Stimulated activated CD4-positive, alpha-beta T cell treated with anti-CD3 and anti-CD28 coated beads, Interleukin-12 subunit alpha, Interleukin-12 subunit beta, amount 100 ng/mL, for 4 hours (primary cell): Measurements from ENCODE around the gene CD248.
"Not testable (repeated sequence)": the region's sequence is repeated elsewhere in the genome, so short reads cannot be mapped to it uniquely, and the experiment has no call there.

Experiments used
- DNase-seq: peaks from one replicate; pipeline ENCODE4 v3.0.0-alpha.2; 2020

CD248 gene

GRCh38 chr11:66327171-66328030 lies 10.6 kb upstream of the CD248 start:
- DNase-seq, result no peak

GRCh38 chr11:66326261-66327111 lies 9.6 kb upstream of the CD248 start:
- no peak for DNase-seq

- DNase-seq, result no peak
These were observed 8.4 kb upstream of the CD248 start for GRCh38 chr11:66325263-66325671.

GRCh38 chr11:66324664-66325063 lies 7.8 kb upstream of the CD248 start:
- DNase-seq, result no peak

GRCh38 chr11:66323684-66324083 lies 6.8 kb upstream of the CD248 start:
- DNase-seq, result no peak

- DNase-seq, result no peak
These were observed 6.0 kb upstream of the CD248 start for GRCh38 chr11:66322732-66323427.

- DNase-seq, result no peak
These were observed 4.8 kb upstream of the CD248 start for GRCh38 chr11:66321606-66322005.

GRCh38 chr11:66320748-66321147 lies 3.9 kb upstream of the CD248 start:
- not testable (repeated sequence) for DNase-seq

GRCh38 chr11:66320289-66320688 lies 3.4 kb upstream of the CD248 start:
- not testable (repeated sequence) for DNase-seq

GRCh38 chr11:66318600-66318970 lies 1.7 kb upstream of the CD248 start:
- DNase-seq, result no peak

GRCh38 chr11:66317723-66318599 lies 1.1 kb upstream of the CD248 start:
- DNase-seq, result no peak

- DNase-seq, result no peak
These were observed 478 bp upstream of the CD248 start for GRCh38 chr11:66317322-66317722.

- no peak for DNase-seq
These were observed 678 bp downstream of the CD248 start for GRCh38 chr11:66315921-66316811.

- no peak for DNase-seq
These were observed 1.4 kb downstream of the CD248 start for GRCh38 chr11:66315498-66315885.

GRCh38 chr11:66314561-66315497 lies 2.0 kb downstream of the CD248 start:
- DNase-seq, result no peak

- no peak for DNase-seq
These were observed 2.7 kb downstream of the CD248 start for GRCh38 chr11:66314186-66314501.

- DNase-seq, result no peak
These were observed 3.3 kb downstream of the CD248 start for GRCh38 chr11:66313321-66314185.

- peak; percentile 98 for DNase-seq
These were observed 4.1 kb downstream of the CD248 start for GRCh38 chr11:66312549-66313320.
